MM.1S (cell line): ENCODE measurements around the gene TRAPPC8.
"Not testable (repeated sequence)": the region's sequence is repeated elsewhere in the genome, so short reads cannot be mapped to it uniquely, and the experiment has no call there.

Experiments used
- DNase-seq: peaks from one replicate; pipeline ENCODE4 v3.0.0-alpha.2; 2015
- H2AFZ ChIP-seq: fragments of 300-600 bp; sonication (generic); 2 replicates; pipeline ENCODE4 v1.6.0; 2016; ENCODE audit warnings: antibody characterized with exemption, low read length
- H3F3A ChIP-seq: fragments of 300-600 bp; sonication (generic); 2 replicates; pipeline ENCODE4 v1.6.1; 2016; ENCODE audit warnings: mild to moderate bottlenecking, antibody characterized with exemption, low read length, moderate library complexity, mixed read lengths; ENCODE audit not compliant: insufficient read depth
- H3K27ac ChIP-seq: fragments of 300-600 bp; sonication (generic); 2 replicates; pipeline ENCODE4 v1.5.1; 2016; ENCODE audit warnings: mild to moderate bottlenecking, low read length
- H3K27me3 ChIP-seq: fragments of 300-600 bp; sonication (generic); replicated peaks from 2 replicates; pipeline ENCODE4 v1.6.0; 2016; ENCODE audit warnings: low read length; ENCODE audit not compliant: insufficient read depth
- H3K36me3 ChIP-seq: fragments of 300-600 bp; sonication (generic); replicated peaks from 2 replicates; pipeline ENCODE4 v1.6.1; 2016; ENCODE audit warnings: mild to moderate bottlenecking, low read length, mixed read lengths; ENCODE audit not compliant: insufficient read depth
- H3K4me1 ChIP-seq: fragments of 300-600 bp; sonication (generic); 2 replicates; pipeline ENCODE4 v1.6.1; 2016; ENCODE audit warnings: low read length, mixed read lengths
- H3K4me2 ChIP-seq: fragments of 300-600 bp; sonication (generic); 2 replicates; pipeline ENCODE4 v1.6.0; 2016; ENCODE audit warnings: low read depth, low read length
- H3K4me3 ChIP-seq: fragments of 300-600 bp; sonication (generic); 2 replicates; pipeline ENCODE4 v1.5.1; 2016; ENCODE audit warnings: low read length, mixed read lengths
- H3K79me2 ChIP-seq: fragments of 300-600 bp; sonication (generic); 2 replicates; pipeline ENCODE4 v1.6.1; 2016; ENCODE audit warnings: mixed run types, low read length, mixed read lengths
- H3K9ac ChIP-seq: fragments of 300-600 bp; sonication (generic); 2 replicates; pipeline ENCODE4 v1.6.1; 2016; ENCODE audit warnings: low read length, mixed read lengths
- H3K9me2 ChIP-seq: fragments of 300-600 bp; sonication (generic); replicated peaks from 2 replicates; pipeline ENCODE4 v1.6.1; 2016; ENCODE audit warnings: mild to moderate bottlenecking, low read length, mixed read lengths; ENCODE audit not compliant: insufficient read depth
- H3K9me3 ChIP-seq: fragments of 300-600 bp; sonication (generic); replicated peaks from 2 replicates; pipeline ENCODE4 v1.6.1; 2016; ENCODE audit warnings: mild to moderate bottlenecking, low read length, mixed read lengths; ENCODE audit not compliant: insufficient read depth
- H4K20me1 ChIP-seq: fragments of 300-600 bp; sonication (generic); 2 replicates; pipeline ENCODE4 v1.6.1; 2016; ENCODE audit warnings: mild to moderate bottlenecking, low read length, moderate library complexity, mixed read lengths; ENCODE audit not compliant: insufficient read depth
- EZH2 ChIP-seq: fragments of 300-600 bp; sonication (generic); optimal IDR thresholded peaks from 2 replicates; pipeline ENCODE3; 2017; ENCODE audit warnings: low read depth, mild to moderate bottlenecking, antibody characterized with exemption, low read length, mixed read lengths
- EZH2phosphoT487 ChIP-seq: fragments of 300-600 bp; sonication (generic); IDR thresholded peaks from 2 replicates; pipeline ENCODE4 v1.6.1; 2018; ENCODE audit warnings: antibody characterized with exemption, low read length
- TF ChIP-seq, protein P1 (sequence below): fragments of 300-600 bp; sonication (generic); IDR thresholded peaks from 2 replicates; pipeline ENCODE4 v1.5.1; 2016; ENCODE audit warnings: antibody characterized with exemption, low read length, mixed read lengths

TRAPPC8 gene

GRCh38 chr18:31931886-31932240 lies 11.1 kb downstream of the TRAPPC8 start:
- no peak overlapping the region for H2AFZ ChIP-seq
- H3K4me2 ChIP-seq, result no peak overlapping the region
- H3K9me3 ChIP-seq, result no peaks in the 10 kb centered on the region
- no peaks in the 10 kb centered on the region for H3F3A ChIP-seq
- peaks cover 54% of the 10 kb centered on the region for H3K79me2 ChIP-seq
- no peaks in the 10 kb centered on the region for H3K27me3 ChIP-seq
- DNase-seq, result no peak
- TF ChIP-seq EZH2phosphoT487, result no peak
- TF ChIP-seq, protein P1, sequence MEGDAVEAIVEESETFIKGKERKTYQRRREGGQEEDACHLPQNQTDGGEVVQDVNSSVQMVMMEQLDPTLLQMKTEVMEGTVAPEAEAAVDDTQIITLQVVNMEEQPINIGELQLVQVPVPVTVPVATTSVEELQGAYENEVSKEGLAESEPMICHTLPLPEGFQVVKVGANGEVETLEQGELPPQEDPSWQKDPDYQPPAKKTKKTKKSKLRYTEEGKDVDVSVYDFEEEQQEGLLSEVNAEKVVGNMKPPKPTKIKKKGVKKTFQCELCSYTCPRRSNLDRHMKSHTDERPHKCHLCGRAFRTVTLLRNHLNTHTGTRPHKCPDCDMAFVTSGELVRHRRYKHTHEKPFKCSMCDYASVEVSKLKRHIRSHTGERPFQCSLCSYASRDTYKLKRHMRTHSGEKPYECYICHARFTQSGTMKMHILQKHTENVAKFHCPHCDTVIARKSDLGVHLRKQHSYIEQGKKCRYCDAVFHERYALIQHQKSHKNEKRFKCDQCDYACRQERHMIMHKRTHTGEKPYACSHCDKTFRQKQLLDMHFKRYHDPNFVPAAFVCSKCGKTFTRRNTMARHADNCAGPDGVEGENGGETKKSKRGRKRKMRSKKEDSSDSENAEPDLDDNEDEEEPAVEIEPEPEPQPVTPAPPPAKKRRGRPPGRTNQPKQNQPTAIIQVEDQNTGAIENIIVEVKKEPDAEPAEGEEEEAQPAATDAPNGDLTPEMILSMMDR, result no peak
- TF ChIP-seq EZH2, result no peak
- no peak overlapping the region for H3K9ac ChIP-seq
- no peaks in the 10 kb centered on the region for H4K20me1 ChIP-seq
- no peaks in the 10 kb centered on the region for H3K9me2 ChIP-seq
- no peaks in the 10 kb centered on the region for H3K4me1 ChIP-seq
- H3K4me3 ChIP-seq, result no peak overlapping the region
- no peaks in the 10 kb centered on the region for H3K36me3 ChIP-seq
- H3K27ac ChIP-seq, result no peak overlapping the region

GRCh38 chr18:31931163-31931885 lies 11.6 kb downstream of the TRAPPC8 start:
- Histone ChIP-seq H4K20me1 (no peaks in the 10 kb centered on the region), H3F3A (no peaks in the 10 kb centered on the region), H3K9me2 (no peaks in the 10 kb centered on the region), H2AFZ (no peak overlapping the region), H3K27ac (no peak overlapping the region), H3K4me2 (no peak overlapping the region), H3K9me3 (no peaks in the 10 kb centered on the region), H3K9ac (no peak overlapping the region), H3K36me3 (no peaks in the 10 kb centered on the region), H3K4me3 (no peak overlapping the region), H3K4me1 (no peaks in the 10 kb centered on the region), H3K79me2 (peaks cover 51% of the 10 kb centered on the region), H3K27me3 (no peaks in the 10 kb centered on the region)
- no peak for DNase-seq
- TF ChIP-seq EZH2, result no peak
- TF ChIP-seq EZH2phosphoT487, result no peak
- TF ChIP-seq, protein P1, result no peak

GRCh38 chr18:31929273-31929672 lies 13.7 kb downstream of the TRAPPC8 start:
- Histone ChIP-seq H3K79me2 (peaks cover 55% of the 10 kb centered on the region), H3K9me3 (no peaks in the 10 kb centered on the region), H2AFZ (no peak overlapping the region), H3K4me2 (no peak overlapping the region), H3K36me3 (no peaks in the 10 kb centered on the region), H3K4me3 (no peak overlapping the region), H3K27me3 (no peaks in the 10 kb centered on the region), H3K9me2 (no peaks in the 10 kb centered on the region), H3K27ac (no peak overlapping the region), H3F3A (no peaks in the 10 kb centered on the region), H4K20me1 (no peaks in the 10 kb centered on the region), H3K9ac (no peak overlapping the region), H3K4me1 (no peaks in the 10 kb centered on the region)
- DNase-seq, result no peak
- TF ChIP-seq EZH2, result no peak
- TF ChIP-seq, protein P1, result no peak
- no peak for TF ChIP-seq EZH2phosphoT487

DNA sequence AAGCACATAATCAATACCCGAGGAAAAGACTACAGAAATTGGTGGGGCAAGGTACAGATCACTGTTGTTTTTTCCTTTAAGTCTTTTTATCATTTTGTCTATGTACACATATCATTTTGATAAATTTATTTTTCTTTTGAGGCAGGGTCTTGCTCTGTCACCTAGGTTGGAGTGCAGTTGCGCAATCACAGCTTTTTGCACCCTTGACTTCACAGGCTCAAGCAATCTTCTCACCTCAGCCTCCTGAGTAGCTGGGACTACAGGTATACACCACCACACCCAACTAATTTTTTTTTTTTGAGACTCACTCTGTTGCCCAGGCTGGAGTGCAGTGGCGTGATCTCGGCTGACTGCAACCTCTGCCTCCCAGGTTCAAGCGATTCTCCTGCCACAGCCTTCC lies 15.9 kb downstream of the TRAPPC8 start:
- not testable (repeated sequence) for H3F3A ChIP-seq, DNase-seq, H3K9me3 ChIP-seq, H3K9me2 ChIP-seq, H3K27me3 ChIP-seq, H3K27ac ChIP-seq, H3K36me3 ChIP-seq, H3K9ac ChIP-seq, H4K20me1 ChIP-seq, H3K4me3 ChIP-seq, H2AFZ ChIP-seq, H3K4me1 ChIP-seq, H3K4me2 ChIP-seq
- peaks cover 51% of the 10 kb centered on the region for H3K79me2 ChIP-seq
